AG04450 (cell line): ENCODE data around the gene PBX1. TPM values are rescaled to one million over a fixed set of nuclear protein-coding genes. Genes with fewer than 3 reads are reported as not detected.

Experiments used
- CTCF ChIA-PET: fragments of 300-600, 350-600 bp; formaldehyde crosslinking; extraction: SDS; loops from one replicate; lab custom pipeline; 2022; ENCODE audit warnings: antibody characterized with exemption, inconsistent platforms; lab: Charles Lee
- POLR2A ChIA-PET: fragments of 350-600 bp; formaldehyde crosslinking; extraction: SDS; loops from one replicate; lab custom pipeline; 2021; ENCODE audit warnings: antibody characterized with exemption, inconsistent platforms; lab: Yijun Ruan, JAX
- DNase-seq: peaks from one replicate; pipeline ENCODE4 v3.0.0-alpha.2; 2011; ENCODE audit warnings: low read depth, low spot score
- H3K27ac ChIP-seq: one replicate; pipeline ENCODE4 v1.5.1; 2012; ENCODE audit warnings: low read depth, low read length, control low read depth
- H3K27me3 ChIP-seq: one replicate; pipeline ENCODE4 v1.6.0; 2012; ENCODE audit warnings: low read length; ENCODE audit not compliant: control insufficient read depth, insufficient read depth
- H3K4me3 ChIP-seq: 2 replicates; pipeline ENCODE4 v1.5.1; 2011; ENCODE audit warnings: mild to moderate bottlenecking, low read depth, low read length, control low read depth
- H3K9me3 ChIP-seq: 2 replicates; pipeline ENCODE4 v1.5.1; 2012; ENCODE audit warnings: low read length; ENCODE audit not compliant: control insufficient read depth, insufficient read depth
- polyA plus RNA-seq: library from polyadenylated mRNA; depleted of rRNA; stranded (reverse); fragments of >200 nt; gene quantifications from 2 replicates; pipeline ENCODE4 v1.2.3, GENCODE V29; 2011
- TF ChIP-seq, protein P1 (sequence below): IDR thresholded peaks from 2 replicates; pipeline ENCODE4 v1.5.1; 2011; ENCODE audit warnings: low read depth, low read length, control low read depth, inconsistent platforms

The PBX1 gene
- polyA plus RNA-seq, 1 experiment, result 49.9 TPM

- CTCF ChIA-PET, result no interaction called here
Observed at GRCh38 chr1:164790081-164790480, 231.1 kb downstream of the PBX1 start.

GRCh38 chr1:164792410-164793004 lies 233.5 kb downstream of the PBX1 start:
- TF ChIP-seq, protein P1, sequence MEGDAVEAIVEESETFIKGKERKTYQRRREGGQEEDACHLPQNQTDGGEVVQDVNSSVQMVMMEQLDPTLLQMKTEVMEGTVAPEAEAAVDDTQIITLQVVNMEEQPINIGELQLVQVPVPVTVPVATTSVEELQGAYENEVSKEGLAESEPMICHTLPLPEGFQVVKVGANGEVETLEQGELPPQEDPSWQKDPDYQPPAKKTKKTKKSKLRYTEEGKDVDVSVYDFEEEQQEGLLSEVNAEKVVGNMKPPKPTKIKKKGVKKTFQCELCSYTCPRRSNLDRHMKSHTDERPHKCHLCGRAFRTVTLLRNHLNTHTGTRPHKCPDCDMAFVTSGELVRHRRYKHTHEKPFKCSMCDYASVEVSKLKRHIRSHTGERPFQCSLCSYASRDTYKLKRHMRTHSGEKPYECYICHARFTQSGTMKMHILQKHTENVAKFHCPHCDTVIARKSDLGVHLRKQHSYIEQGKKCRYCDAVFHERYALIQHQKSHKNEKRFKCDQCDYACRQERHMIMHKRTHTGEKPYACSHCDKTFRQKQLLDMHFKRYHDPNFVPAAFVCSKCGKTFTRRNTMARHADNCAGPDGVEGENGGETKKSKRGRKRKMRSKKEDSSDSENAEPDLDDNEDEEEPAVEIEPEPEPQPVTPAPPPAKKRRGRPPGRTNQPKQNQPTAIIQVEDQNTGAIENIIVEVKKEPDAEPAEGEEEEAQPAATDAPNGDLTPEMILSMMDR, result no peak
- ChIA-PET POLR2A (no interaction called here), CTCF (no interaction called here)

More at GRCh38 chr1:164790081-164790480, 231.1 kb downstream of the PBX1 start:
- DNase-seq, result no peak
- no peaks in the 10 kb centered on the region for H3K27me3 ChIP-seq
- POLR2A ChIA-PET, result no interaction called here
- H3K27ac ChIP-seq, result no peak overlapping the region
- no peaks in the 10 kb centered on the region for H3K9me3 ChIP-seq
- TF ChIP-seq, protein P1, result no peak
- no peak overlapping the region for H3K4me3 ChIP-seq

DNA sequence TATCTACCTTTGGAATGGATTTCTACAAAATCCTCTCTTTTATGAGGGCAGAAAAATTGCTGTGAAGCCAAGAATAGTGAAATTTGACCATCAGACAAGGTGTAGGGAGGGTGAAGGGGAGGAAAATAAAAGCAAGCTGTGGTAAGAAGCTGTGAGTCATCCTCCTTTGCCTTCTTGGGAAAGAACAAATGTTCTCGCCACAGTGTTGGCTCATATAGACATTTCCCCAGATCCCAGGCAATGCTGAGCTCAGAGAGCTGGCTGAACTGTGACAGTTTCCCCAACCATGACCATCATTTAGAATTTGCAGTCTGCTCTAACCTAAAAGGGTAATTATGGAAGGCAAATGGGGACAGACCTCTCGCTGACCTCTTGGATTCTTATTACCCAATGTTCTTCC lies 235.4 kb downstream of the PBX1 start:
- Histone ChIP-seq H3K9me3 (no peaks in the 10 kb centered on the region), H3K27ac (no peak overlapping the region), H3K4me3 (no peak overlapping the region), H3K27me3 (no peaks in the 10 kb centered on the region)
- DNase-seq, result peak; percentile 73
- TF ChIP-seq, protein P1, result no peak
- ChIA-PET CTCF (interaction anchor here (0.5 to 1.2 kb wide), 4 partner anchors 8 to 396 kb away, joined by 3 to 4 read pairs (median 3); no protein-coding TSS in a partner anchor), POLR2A (interaction anchor here (0.7 to 1.1 kb wide), 3 partner anchors 10 to 23 kb away, joined by 3 to 5 read pairs (median 4); no protein-coding TSS in a partner anchor)

More at GRCh38 chr1:164792410-164793004, 233.5 kb downstream of the PBX1 start:
- Histone ChIP-seq H3K27me3 (no peaks in the 10 kb centered on the region), H3K27ac (no peak overlapping the region), H3K4me3 (no peak overlapping the region), H3K9me3 (no peaks in the 10 kb centered on the region)
- DNase-seq, result no peak

DNA sequence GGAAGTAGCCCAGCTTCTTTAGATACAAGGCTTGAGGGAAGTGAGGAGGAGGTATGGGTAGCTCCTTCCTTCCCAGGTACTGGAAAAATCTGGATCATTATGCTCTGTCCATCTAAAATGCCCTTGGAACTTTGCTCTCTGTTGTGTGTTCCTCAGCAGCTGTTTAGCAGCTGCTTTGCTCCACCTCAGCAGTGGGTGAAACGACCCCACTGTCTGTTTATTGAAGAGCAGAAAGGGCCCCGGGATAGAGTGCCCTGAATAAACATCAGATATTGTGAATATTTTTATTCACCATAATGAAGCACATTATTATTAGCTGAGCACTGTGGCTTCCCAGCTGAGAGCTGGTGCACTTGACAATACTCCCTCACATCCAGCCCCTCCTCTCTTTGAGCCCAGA lies 237.9 kb downstream of the PBX1 start:
- Histone ChIP-seq H3K9me3 (no peaks in the 10 kb centered on the region; the same call in 1 of the 2 replicates), H3K27me3 (no peaks in the 10 kb centered on the region), H3K27ac (no peak overlapping the region), H3K4me3 (no peak overlapping the region)
- CTCF ChIA-PET, result interaction anchor here (0.9 to 1.7 kb wide), 3 partner anchors 9 to 27 kb away, joined by 3 to 14 read pairs (median 5); no protein-coding TSS in a partner anchor
- POLR2A ChIA-PET, result no interaction called here
- no peak for DNase-seq
- TF ChIP-seq, protein P1, result no peak

DNA sequence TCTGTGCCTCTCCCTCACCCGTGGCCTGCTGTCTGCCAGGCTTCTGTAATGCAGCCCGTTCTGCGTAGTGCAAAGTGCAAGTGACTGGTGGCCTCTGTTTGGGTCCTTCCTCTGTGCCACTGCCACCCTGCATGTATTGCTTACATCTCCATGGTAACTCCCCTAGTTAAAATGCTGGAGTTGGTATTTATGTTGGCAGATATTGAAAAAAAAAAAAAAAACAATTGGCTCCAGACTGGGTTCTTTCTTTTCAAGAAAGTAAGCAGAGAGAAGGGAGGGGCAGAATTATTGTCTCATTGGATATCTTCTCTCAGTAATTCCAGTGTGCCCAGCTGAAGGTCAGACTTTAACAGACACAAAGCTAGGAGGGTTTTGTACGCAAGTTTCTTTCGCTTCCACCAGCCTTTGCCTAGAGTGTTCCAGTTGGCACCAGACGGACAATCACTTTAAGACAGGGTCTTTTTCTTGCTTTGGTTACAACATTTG lies 242.3 kb downstream of the PBX1 start:
- Histone ChIP-seq H3K27ac (no peak overlapping the region), H3K9me3 (no peaks in the 10 kb centered on the region; the same call in 1 of the 2 replicates), H3K4me3 (no peak overlapping the region), H3K27me3 (no peaks in the 10 kb centered on the region)
- TF ChIP-seq, protein P1, result no peak
- ChIA-PET POLR2A (no interaction called here), CTCF (no interaction called here)
- no peak for DNase-seq
